Activated CD8-positive, alpha-beta memory T cell treated with anti-CD3 and anti-CD28 coated beads for 1 hour (primary cell): ENCODE measurements around the gene OSCP1.

Experiments used
- DNase-seq, 2 donors: peaks; one replicate each; pipeline ENCODE4 v3.0.0-alpha.2; 2020; ENCODE audit warnings: low read depth in 1 of 2; ENCODE audit errors: extremely low read depth in 1 of 2

The OSCP1 gene

DNA sequence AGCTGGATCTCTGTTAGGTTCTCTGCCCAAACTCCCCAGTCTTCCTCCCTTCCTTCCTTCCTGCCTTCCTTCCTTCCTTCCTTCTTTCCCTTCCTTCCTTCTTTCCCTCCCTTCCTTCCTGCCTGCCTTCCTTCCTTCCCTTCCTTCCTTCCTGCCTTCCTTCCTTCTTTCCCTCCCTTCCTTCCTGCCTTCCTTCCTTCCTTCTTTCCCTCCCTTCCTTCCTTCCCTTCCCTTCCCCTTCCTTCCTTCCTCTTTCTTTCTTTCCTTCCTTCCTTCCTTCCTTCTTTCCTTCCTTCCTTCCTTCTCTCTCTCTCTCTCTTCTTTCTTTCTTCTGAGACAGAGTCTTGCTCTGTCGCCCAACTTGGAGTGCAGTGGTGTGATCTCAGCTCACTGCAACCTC, 43.8 kb downstream of the OSCP1 start:
- DNase-seq: no peak

DNA sequence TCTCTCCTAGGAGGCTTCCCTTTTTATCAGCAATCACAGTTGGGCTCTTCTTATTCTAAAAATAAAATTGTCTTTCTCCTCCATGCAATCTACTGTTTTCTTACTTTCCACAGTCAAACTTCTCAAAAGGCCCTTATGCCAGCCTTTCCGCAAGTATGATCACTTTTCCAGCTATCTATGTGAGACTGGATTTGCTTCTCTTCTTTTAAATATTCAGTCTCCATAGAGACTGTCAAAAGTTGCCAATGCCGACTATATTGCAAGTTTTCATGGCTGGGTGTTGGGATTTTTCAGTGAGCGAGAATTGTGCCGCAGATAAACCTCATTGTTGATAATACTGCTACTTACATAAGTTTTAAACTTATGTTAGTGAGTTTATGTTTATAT, 47.8 kb downstream of the OSCP1 start:
- no peak for DNase-seq

DNA sequence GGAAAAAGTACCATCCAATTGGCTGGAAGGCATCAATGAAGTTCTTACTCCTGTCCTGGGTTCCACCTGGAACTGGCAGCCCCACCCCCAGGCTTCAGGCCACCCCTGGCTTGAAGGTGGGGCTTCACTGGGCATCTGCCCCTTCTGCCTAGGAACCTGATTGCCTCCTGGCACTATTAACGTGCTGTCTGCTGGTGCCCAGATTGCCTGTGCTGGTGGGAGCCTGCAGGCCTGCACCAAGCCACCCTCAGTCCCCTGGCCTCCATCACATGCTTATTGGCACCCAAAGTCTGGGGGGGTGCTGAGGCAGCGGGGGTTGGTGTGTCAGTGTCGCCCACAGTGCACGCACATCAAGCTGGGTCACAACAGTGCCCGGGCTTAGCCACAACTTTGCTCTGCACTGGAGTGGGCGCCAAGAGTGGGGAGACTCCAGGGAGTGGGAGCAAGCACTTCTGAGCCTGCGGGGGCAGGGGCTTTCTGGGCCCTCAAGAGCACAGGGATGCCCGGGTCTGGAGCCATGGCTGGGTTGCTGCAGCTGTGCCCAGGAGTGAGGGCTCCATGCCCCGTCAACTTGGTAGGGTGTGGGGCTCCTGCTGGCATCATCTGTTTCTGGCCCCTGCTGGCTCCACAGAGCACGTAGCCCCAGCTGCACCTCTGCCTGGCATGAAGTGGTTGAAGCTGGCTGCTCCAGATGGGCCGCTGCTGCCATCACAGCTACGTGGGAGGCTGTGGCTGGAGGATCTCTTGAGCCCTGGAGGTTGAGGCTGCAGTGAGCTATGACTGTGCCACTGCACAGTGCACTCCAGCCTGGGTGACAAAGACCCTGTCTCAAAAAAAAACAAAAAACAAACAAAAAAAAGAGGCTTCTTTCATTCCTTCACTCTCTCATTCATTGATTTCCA, 48.4 kb downstream of the OSCP1 start:
- DNase-seq: no peak

DNA sequence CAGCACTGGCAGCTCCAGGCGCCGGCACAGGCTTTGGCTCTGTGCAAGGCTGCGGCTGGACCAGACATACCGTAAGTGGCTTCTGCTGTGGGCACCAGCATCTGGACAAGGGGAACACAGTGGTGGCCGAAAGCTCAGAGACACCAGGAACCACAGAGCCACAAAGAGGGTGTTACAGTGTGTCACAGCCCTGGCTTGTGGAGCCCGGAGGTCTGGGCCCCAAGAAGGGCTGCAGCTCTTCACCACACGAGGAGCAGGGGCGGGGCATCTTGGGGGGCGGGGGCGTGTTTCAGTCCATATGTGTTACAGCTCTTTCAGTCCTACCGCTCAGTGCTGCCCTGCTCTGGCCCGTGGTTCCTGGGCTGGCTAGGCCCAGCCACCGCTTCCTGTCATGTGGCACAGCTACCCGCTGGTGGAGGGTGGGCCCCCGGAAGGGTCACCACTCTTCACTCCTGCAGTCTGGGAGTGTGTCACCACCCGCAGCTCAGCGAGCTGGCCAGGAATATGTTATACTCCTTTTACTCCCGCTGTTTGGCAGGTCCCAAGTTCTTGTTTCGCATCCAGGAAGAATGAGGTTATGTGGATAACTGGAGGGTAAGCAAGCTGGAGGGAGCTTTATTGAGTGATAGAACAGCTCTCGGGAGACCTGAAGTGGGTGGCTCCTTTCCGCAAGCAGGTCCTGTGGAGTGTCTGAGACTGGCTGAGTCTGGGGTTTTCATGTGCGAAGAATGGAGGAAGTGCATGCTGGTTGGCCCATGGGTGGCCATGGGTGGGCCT, 49.2 kb downstream of the OSCP1 start:
- peak in 1 of 2 donors; percentile 21 for DNase-seq

DNA sequence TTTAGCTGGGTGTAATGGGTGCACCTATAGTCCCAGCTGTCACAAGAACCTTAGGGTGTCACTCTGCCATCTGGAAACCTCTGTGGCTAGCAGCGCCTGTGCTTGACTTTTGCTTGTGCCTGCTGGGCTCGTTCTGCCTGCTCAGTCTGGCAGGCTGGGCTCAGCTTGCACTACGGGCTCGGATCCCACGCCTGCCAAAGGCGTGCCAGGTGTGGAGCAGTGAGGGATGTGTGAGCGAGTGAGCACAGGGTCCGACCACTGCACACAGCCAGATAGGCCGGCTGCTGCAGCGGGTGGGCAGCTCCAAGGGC, 49.8 kb downstream of the OSCP1 start:
- no peak for DNase-seq

DNA sequence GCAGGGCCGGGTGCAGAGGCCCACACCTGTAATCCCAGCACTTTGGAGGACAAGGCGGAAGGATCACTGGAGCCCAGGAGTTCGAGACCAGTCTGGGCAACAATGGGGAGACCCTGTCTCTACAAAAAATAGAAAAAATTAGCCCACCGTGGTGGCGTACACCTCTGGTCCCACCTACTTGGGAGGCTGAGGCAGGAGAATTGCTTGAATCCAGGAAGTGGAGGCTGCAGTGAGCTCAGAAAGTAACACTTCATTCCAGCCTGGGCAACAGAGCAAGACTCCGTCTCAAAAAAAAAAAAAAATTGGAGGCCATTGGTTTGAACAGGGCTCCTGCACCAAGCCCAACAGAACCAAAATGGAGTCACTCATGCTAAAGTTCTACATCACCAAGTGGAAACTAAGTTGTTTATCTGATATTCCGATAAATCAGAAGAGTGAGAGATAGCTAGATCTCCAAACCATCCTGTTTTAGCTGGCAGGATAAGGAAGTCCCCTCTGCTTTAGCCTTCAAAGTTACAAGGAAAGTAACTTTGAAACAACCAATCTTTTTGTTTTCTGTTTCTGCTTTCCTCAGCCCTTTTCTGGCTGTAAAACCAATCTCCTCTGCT, 51.8 kb downstream of the OSCP1 start:
- DNase-seq: no peak

DNA sequence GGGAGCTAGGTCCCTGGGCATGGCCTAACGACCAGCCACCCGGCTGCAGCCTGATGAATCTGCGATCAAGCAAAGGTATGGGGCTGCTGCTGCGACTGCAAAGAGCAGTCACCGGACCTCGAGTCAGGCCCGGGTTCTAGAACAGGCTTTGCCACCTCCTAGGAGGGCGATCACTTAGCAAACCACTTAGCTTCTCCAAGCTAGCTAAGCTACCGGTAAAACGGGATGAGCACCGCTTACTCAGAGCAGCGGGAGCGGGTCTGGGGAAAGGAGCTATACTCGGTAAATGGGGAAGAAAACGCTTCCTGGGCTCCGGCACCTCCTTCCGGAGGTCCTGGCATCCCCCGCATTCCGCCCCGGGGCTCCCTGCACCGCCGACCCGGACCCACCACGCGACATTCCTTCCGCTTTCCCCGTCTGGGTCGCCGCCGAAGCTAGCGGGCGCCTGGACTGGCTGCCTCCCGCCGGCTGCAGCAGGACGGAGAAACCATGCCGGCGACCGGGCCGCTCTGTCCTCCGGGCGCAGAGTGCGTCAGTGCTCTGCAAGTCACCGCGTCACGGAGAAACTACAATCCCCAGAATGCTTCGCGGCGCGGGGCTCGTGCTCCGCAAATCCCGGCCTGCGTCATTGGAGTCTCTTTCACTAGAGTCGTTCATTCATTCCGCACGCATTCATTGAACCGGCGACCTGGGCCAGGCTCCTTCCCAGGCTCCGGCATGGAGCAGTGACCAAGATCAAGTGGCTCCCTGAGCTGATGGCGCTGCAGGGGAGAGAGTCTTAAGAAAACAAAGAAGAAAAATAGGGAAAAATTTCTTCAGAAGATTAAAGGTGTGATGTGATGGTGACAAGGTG, 52.6 kb downstream of the OSCP1 start, which contains the start of gene LSM10:
Gene LSM10, minus strand, starts transcription at position 531 of the 853 bp plus-strand sequence. CDS start 3,779 bp downstream, outside the sequence.
- peak; percentile 70 to 89 for DNase-seq

DNA sequence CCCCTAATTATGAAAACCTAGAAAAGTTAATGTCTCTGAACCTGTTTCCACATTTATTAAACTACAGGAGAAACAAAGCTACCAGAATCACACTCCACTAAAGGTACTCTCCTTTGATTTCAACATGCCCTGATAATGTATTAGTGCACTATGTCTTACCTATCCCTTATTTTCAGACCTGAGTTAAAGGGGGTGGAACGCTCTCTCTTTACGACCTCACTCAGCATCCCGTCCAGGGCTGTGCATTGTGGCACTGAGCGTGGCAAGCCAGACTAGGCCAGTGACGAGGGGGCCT, 53.2 kb downstream of the OSCP1 start:
- DNase-seq: no peak

DNA sequence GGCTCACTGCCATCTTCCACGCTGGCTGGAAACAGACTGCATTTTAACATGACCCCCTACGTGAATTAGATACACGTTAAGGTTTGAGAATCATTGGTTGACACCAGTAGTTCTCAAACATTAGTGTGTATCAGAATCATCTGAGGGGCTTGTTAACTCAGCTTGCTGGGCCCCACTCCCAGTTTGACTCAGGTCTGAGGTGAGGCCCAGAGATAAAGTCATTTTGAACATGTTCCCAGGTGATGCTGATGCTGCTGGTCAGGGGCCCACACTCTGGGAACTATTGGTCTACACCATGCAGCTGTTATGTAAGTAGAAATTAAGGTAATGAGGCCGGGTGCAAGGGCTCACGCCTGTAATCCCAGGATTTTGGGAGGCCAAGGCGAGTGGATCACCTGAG, 53.9 kb downstream of the OSCP1 start:
- DNase-seq: no peak

DNA sequence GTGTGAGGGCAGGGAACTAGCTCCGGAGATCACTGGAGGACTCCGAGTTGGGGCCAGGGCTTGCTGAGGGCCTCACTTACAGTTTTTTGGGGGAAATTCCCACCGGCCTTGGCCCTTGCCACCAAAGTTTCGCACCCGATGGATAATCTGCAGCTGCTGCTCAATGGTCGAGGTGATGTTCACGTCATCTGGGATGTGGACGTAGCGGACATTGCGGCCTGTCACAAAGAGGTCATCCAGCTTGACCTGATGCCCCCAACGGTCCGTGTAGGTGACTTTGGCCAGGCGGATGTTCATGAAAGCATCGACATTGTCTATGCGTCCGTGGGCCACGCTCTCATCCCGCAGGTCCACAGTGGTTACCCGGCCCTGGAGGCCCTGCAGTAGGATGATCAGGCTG, 56.6 kb downstream of the OSCP1 start:
- no peak for DNase-seq

DNA sequence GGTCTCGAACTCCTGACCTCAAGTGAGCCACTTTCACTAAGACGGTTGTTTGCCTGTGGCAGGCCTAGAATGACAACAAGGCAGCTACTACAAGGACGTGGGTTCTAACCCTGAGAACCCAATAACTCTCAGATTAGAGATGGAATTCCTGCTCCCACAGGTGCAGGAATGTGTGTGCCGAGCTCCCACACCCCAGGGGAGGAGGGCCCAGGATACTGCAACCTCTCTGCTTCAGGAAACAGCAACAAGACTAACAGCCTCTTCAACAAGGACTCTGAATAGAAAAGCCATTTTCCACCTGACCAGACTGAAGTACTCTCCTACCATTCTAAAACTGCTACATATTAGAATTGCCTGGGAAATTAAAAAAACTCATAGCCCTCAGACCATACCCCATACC, 57.4 kb downstream of the OSCP1 start:
- DNase-seq: no peak

DNA sequence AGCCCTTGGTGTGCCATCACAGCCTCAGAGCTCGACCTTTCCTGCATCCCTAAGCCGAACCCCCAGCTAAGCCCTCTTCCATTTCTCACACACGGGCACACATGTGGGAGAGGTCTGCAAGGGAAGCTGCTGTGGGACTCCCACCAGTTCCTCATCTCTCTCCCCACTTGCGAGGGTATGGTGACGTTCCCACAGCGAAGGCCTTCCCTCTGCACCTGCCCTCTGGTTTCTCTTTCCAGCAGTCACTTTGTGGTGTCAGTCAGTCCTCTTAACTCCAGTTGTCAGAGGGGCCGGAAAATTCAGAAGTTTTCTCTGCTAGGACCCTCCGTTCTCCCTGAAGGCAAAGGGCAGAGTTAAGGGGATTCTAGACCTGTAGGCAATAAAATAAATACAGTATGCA, 59.0 kb downstream of the OSCP1 start:
- DNase-seq: no peak

DNA sequence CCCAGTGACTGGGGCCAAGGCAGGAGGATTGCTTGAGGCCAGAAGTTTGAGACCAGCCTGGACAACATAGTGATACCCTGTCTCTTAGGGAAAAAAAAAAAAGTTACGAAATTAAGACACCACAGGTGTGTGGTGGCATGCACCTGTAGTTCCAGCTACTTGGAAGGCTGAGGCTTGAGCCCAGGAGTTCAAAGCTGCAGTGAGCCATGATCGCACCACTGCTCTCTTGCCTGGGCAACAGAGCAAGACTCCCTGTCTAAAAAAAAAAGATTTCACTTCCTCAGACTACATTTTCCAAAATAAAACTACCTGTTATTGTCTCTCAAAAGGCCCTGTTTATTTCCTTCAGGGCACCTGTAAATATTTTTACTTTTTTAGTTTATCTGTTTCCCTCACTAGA, 59.8 kb downstream of the OSCP1 start:
- no peak for DNase-seq

DNA sequence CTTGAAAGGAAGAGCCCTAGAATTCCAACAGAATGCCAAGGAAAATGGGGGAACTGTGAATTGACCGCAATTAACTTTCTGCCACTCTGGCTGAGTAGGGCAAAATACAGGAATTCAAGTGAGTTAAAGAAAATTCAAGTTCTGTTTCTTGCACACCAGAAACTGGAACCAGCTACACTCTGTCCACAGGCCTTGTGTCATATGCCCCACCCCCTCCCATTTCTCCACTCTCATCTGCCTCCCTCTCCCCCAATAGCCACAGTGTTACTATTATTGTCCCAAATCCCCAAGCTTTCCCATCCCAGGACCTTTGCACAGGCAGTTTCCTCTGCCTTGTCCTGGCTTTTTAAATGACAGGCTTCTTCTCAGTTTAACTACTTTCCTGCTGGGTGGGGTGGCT, 60.3 kb downstream of the OSCP1 start:
- no peak for DNase-seq

DNA sequence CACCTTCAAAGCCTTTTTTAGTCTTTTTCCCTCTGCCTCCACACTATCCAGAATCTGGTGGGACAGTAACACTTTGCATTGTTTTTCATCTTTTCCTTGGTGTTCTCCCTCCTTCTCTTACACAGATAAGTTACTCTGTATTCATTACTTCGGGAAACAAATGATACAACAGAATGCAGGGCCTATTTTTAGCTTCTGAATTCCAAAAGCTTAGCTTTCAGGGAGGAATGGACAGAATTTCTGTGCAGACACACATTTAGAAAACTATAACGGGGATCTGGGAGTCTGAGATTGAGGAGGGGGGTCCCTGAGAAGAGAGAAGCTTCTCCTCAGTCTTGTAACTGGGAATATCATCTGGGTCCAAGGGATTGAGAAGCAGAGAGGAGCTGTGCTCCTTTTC, 61.0 kb downstream of the OSCP1 start:
- no peak for DNase-seq

DNA sequence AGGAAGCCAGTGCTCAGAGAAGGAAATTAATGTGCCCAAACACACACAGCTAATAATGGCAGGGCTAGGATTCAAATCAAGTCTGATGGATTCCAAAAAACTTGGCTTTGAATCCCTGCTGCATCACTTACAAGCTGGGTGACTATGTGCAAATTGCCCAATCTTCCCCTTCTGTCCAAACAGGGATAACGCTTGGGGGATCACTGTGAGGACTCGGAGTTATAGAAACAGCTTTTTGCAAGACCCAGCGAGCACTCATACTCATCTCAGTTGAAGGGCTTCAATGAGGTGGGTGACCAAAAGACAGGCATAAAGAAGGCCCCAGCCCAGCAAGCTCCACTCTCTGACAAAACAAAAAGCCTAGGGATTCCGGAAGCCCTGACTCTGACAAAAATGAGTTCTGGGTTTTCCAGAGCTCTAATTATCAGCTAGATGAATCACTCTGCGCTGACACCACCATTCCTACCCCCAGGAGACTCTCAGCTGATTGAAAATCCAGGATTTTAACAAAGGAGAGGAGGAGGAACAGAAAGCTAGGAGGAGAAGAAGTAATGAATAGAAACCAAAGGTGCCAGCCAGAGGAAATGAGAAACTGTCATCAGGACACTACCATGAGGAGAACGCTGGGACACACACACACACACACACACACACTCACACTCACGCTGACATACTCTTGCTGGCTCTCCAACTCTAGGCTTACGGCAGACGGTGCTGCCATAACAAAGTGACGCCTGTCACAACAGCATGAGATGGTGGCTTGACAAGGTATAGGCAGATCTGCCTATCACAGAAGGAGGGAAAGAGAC, 62.9 kb downstream of the OSCP1 start:
- DNase-seq: no peak

DNA sequence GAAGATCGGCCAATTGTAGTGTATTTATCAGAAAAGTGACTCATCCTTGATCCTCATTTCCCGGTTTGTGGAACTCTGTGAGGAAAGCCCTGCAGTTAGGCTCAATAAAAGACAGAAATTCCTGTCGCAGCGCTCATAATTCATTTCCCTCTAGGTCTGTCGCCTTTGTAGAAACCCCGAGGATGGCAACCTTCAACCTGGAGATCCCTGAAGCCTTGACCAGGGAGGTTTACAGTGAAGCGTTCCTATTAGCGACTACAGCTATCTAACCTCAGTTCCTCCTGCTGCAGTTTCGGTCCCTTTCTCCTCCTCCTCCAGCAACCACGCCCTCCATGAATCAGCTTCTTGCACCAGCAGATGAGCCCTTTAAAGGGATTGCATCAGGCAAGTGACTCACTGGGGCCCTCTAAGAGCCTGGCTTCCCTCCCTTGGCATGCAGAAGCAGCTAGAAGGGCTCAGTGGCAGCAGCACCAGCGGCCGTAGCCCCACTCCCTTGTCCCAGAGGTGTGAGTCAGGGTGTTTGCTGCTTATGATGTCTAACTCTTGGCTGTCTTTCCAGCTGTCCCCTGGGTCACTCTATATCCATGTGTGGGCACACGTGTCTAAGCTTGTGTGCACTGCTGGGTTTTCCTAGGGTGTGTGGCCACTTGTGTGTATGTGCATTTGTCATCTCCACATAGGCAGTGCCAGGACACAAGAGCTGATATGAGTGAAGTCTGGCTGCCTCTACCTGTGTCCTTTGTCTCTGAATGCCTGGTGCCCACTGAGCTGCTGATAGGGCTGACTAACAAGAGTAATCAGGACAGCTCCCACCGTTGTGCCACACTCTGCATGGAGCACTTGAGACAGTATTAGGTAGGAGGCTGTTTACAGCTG, 63.7 kb downstream of the OSCP1 start:
- DNase-seq: peak; percentile 61 to 71

DNA sequence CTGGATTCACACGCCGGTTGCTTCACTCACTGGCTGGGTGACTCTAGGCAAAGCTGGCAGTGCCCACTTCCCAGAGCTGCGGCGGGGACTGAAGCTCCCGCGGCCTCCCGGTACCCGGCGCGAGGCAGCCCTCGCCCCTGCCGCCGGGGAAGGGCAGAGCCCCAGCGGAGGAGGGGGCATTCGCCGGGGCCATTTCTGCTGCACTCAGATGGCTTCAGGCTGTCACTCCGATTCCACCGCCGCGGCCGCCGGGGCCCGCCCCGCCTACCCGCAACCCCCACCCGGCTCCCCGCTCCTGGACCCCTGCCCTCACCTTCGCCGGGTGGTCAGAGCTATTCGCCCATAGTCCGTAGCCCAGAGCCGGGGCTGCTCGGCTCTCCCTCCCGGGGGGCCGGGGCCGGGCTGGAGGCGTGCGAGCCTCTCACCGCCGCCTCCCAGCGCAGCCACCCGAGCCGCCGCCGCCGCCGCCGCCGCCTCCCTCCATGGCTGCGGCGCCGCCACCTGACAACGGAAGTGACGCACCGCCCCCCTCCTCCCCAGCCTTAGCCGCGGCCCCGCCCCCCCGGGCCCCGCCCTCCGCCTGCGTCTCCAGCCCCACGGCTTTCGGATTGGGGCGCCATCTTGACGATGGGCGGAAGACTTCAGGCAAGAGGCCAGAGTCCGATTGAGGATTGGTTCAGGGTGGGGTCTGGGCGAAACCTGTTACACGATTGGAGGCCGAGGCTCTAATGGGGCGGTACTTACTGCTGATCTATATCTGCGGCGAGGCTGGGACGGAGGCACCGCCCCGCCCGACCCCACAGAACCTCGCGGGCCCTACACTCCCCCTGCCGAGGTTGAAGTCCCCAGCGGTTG, 64.6 kb downstream of the OSCP1 start, which contains the start of gene STK40:
Gene STK40, minus strand, starts transcription at position 515 of the 855 bp plus-strand sequence. CDS start 24,592 bp downstream, outside the sequence.
- DNase-seq: peak; percentile 95 to 98
